Measurements from ENCODE around the gene CLSTN1. TPM values are rescaled to one million over a fixed set of nuclear protein-coding genes. Genes with fewer than 3 reads are reported as not detected.

Gene CLSTN1
- total and polyA plus RNA-seq, 2 donors (not counting 1 experiment from before 2014, with no cell fraction given) = 34.9 to 81.4 TPM

GRCh38 chr1:9865724-9866123 is 42.0 kb upstream of the CLSTN1 start:
- Histone ChIP-seq H3K4me3 (ENCODE audit: control extremely low read depth in 1 of 5, extremely low read depth in 1 of 5, insufficient read depth in 1 of 5, low read depth in 2 of 5, low read length in 4 of 5) (no peak overlapping the region), H3K27me3 (replicated peaks in 1 of 4; ENCODE audit: control extremely low read depth in 1 of 4, control insufficient read depth in 3 of 4, insufficient read depth in 4 of 4, low read length in 3 of 4) (no peaks in the 10 kb centered on the region), H3K4me1 (ENCODE audit: control insufficient read depth in 2 of 2, insufficient read depth in 2 of 2, low read length in 2 of 2) (peaks cover 0 to 8% of the 10 kb centered on the region in 2 donors), H4K20me1 (ENCODE audit: control insufficient read depth, insufficient read depth, low read length, poor library complexity, severe bottlenecking) (no peaks in the 10 kb centered on the region), H2AFZ (ENCODE audit: insufficient read depth, low read depth, low read length, poor library complexity, severe bottlenecking) (no peak overlapping the region), H3K9me3 (ENCODE audit: control extremely low read depth in 1 of 3, control insufficient read depth in 2 of 3, insufficient read depth in 1 of 3, low read length in 2 of 3) (no peaks in the 10 kb centered on the region), H3K9ac (ENCODE audit: low read length) (no peak overlapping the region), H3K4me2 (replicated peaks; ENCODE audit: low read depth, low read length, poor library complexity, severe bottlenecking) (no peak overlapping the region), H3K79me2 (ENCODE audit: control insufficient read depth, insufficient read depth, low read length) (peaks cover 6% of the 10 kb centered on the region), H3K36me3 (replicated peaks in 1 of 2; ENCODE audit: control extremely low read depth in 1 of 2, control insufficient read depth in 1 of 2, extremely low read depth in 1 of 2, insufficient read depth in 2 of 2, low read length in 1 of 2) (peaks cover 0 to 7% of the 10 kb centered on the region in 2 experiments), H3K27ac (ENCODE audit: low read length in 2 of 2) (no peak overlapping the region)
- WGBS (ENCODE audit: insufficient coverage) = 100% methylated on average over 2 of the region's 2 CpGs
- no peak overlapping the region for H3K27ac Mint-ChIP-seq
- TF ChIP-seq EZH2 (IDR thresholded peaks at IDR 0.05; ENCODE audit: borderline replicate concordance, insufficient read depth, low read depth, low read length, poor library complexity, severe bottlenecking) = no peak
- TF ChIP-seq CTCF (IDR thresholded peaks at IDR 0.05) = no peak
- no peaks in the 10 kb centered on the region for H3K27me3 Mint-ChIP-seq
- no peaks in the 10 kb centered on the region for H3K9me3 Mint-ChIP-seq (ENCODE audit: insufficient read depth)
- intact Hi-C loops (cut with micrococcal nuclease) = loop anchor here (5.0 to 10.0 kb wide), 2 partner anchors 43 to 141 kb away; partner anchors contain the start of gene CLSTN1
- peaks cover 3% of the 10 kb centered on the region for H3K4me1 Mint-ChIP-seq
- DNase-seq (no peak), ATAC-seq (ENCODE audit: low read depth) (no peak)
- ChIA-PET POLR2A (no interaction called here), CTCF (interaction anchor here (0.8 to 14.9 kb wide), 11 partner anchors 10 to 251 kb away, joined by 3 to 281 read pairs (median 3); no protein-coding TSS in a partner anchor)
- H3K4me3 Mint-ChIP-seq = no peak overlapping the region

GRCh38 chr1:9863371-9863770 is 39.6 kb upstream of the CLSTN1 start:
- Mint-ChIP-seq H3K4me3 (no peak overlapping the region), H3K4me1 (peaks cover 3% of the 10 kb centered on the region), H3K9me3 (ENCODE audit: insufficient read depth) (no peaks in the 10 kb centered on the region), H3K27me3 (no peaks in the 10 kb centered on the region), H3K27ac (no peak overlapping the region)
- Histone ChIP-seq H3K79me2 (ENCODE audit: control insufficient read depth, insufficient read depth, low read length) (peaks cover 6% of the 10 kb centered on the region), H3K9ac (ENCODE audit: low read length) (no peak overlapping the region), H3K4me2 (replicated peaks; ENCODE audit: low read depth, low read length, poor library complexity, severe bottlenecking) (no peak overlapping the region), H3K9me3 (ENCODE audit: control extremely low read depth in 1 of 3, control insufficient read depth in 2 of 3, insufficient read depth in 1 of 3, low read length in 2 of 3) (no peaks in the 10 kb centered on the region), H3K4me1 (ENCODE audit: control insufficient read depth in 2 of 2, insufficient read depth in 2 of 2, low read length in 2 of 2) (peaks cover 0 to 8% of the 10 kb centered on the region in 2 donors), H3K4me3 (ENCODE audit: control extremely low read depth in 1 of 5, extremely low read depth in 1 of 5, insufficient read depth in 1 of 5, low read depth in 2 of 5, low read length in 4 of 5) (no peak overlapping the region), H4K20me1 (ENCODE audit: control insufficient read depth, insufficient read depth, low read length, poor library complexity, severe bottlenecking) (no peaks in the 10 kb centered on the region), H2AFZ (ENCODE audit: insufficient read depth, low read depth, low read length, poor library complexity, severe bottlenecking) (no peak overlapping the region), H3K27me3 (replicated peaks in 1 of 4; ENCODE audit: control extremely low read depth in 1 of 4, control insufficient read depth in 3 of 4, insufficient read depth in 4 of 4, low read length in 3 of 4) (no peaks in the 10 kb centered on the region), H3K36me3 (replicated peaks in 1 of 2; ENCODE audit: control extremely low read depth in 1 of 2, control insufficient read depth in 1 of 2, extremely low read depth in 1 of 2, insufficient read depth in 2 of 2, low read length in 1 of 2) (no peaks in the 10 kb centered on the region), H3K27ac (ENCODE audit: low read length in 2 of 2) (no peak overlapping the region)
- DNase-seq (no peak), ATAC-seq (ENCODE audit: low read depth) (no peak)
- ChIA-PET POLR2A (interaction anchor here (0.6 kb wide), 1 partner anchor 67 kb away, joined by 3 read pairs; no protein-coding TSS in a partner anchor), CTCF (interaction anchor here (0.9 to 14.9 kb wide), 6 partner anchors 9 to 368 kb away, joined by 3 to 281 read pairs (median 10); no protein-coding TSS in a partner anchor)
- TF ChIP-seq EZH2 (IDR thresholded peaks at IDR 0.05; ENCODE audit: borderline replicate concordance, insufficient read depth, low read depth, low read length, poor library complexity, severe bottlenecking) = no peak
- no peak for TF ChIP-seq CTCF (IDR thresholded peaks at IDR 0.05)
- intact Hi-C loops (cut with micrococcal nuclease) = loop anchor here (10.0 kb wide), 1 partner anchor 139 kb away; no protein-coding TSS in a partner anchor
- WGBS (ENCODE audit: insufficient coverage) = 94% methylated on average over 9 of the region's 10 CpGs

Data from B cell (primary cell).